HG03025 (cell line): Measurements from ENCODE around the gene LEP.

Experiments used
- ATAC-seq: cut with Tn5 transposase; IDR thresholded peaks from one replicate; pipeline ENCODE4 v1.9.1; 2021; ENCODE audit warnings: mild to moderate bottlenecking, moderate library complexity; ENCODE audit not compliant: unreplicated experiment, low FRiP score

LEP gene

DNA sequence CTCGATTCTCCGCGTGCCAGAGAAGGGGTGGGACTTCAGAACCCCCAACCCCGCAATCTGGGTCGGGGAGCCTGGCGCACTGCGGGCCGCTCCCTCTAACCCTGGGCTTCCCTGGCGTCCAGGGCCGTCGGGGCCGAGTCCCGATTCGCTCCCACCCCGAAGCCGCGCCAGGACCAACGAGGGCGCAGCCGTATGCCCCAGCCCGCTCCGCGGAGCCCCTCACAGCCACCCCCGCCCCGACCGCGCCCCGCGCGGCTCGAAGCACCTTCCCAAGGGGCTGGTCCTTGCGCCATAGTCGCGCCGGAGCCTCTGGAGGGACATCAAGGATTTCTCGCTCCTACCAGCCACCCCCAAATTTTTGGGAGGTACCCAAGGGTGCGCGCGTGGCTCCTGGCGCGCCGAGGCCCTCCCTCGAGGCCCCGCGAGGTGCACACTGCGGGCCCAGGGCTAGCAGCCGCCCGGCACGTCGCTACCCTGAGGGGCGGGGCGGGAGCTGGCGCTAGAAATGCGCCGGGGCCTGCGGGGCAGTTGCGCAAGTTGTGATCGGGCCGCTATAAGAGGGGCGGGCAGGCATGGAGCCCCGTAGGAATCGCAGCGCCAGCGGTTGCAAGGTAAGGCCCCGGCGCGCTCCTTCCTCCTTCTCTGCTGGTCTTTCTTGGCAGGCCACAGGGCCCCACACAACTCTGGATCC lies at the start of gene LEP:
Gene LEP, plus strand, starts transcription at position 583 of the 691 bp plus-strand sequence. CDS start 10,741 bp downstream, outside the sequence.
- ATAC-seq = no peak

DNA sequence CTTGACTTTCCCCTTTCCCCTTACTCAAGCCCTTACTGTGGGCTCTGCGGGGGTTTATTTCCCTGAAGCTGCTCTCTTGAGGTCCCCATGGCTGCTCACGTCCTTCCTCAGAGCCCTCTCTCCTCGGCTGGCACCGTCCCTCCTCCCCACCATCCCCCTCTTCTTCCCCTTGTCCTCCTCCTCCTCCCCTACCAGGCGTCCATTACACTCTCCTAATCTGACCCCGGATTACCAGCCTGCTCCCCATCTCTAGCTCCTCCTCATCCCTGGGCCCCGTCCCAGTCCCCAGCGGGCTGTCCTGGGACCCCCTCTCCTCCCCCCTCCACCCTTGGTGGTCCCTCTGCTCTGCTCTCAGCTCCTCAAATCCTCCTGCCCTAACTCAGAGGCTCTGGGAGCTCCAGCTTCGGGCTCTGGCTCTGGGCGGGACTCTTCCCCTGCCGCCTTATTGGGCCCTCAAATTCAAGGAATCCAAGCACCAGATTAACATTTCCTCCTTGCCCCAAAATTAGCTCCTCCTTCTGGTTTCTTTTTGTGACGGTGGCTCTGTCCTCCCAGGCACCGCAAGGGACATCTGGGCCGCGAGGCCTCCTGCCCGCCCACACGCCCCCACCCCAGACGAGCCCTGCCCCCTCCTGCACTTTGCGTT lies 48.5 kb upstream of the LEP start:
- ATAC-seq = no peak

DNA sequence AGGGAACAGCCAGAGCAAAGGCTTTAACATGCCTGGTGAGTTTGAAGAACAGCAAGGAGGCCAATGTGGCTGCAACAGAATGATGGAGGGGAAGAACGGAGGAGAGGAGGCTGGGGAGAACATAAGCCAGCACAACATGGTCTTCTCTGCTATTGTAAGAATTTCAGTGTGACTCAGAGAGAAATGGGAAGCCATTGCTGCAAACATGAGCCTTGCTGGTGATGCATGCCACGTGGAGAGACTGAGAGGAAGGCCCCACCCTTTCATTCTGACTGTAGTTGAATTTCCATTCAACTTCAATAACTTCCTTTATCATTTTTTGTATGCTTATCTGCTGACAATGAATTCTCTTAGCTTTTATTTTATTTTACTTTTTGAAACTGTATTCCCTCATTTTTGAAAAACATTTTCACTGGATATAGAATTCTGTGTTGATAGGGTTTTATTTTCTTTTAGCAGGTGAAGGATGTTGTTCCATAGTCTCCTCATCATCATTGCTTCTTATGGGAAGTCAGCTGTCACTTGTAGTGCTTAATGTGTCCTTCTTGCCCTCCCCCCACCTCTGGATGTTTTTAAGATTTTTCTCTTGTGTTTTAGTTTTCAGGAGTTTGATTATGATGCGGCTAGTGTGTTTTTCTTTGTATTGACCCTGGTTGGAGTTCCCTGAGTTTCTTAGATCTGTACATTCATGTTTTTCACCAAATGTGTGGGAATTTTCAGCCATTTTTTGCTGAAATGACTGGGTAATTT lies 46.4 kb upstream of the LEP start:
- no peak for ATAC-seq

DNA sequence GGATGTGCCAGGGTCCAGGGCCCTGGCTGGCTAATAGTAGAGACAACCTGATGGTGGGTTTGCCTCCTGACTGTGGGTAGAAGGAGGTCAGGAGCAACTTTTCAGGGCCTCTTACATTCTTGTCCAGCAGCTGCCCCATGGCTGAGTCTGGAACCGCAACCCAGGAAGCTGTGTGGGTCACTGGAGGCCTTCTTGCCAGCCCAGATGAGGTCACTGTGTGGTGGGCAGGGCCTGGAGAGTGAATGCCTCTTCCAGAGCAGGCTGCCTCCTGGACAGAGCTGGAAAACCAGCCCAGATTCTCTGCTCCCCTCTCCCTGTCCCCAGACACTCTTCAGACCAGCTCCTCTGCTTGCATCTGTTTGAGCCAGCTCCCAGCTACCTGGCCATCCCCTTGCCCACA lies 43.5 kb upstream of the LEP start:
- ATAC-seq = no peak

DNA sequence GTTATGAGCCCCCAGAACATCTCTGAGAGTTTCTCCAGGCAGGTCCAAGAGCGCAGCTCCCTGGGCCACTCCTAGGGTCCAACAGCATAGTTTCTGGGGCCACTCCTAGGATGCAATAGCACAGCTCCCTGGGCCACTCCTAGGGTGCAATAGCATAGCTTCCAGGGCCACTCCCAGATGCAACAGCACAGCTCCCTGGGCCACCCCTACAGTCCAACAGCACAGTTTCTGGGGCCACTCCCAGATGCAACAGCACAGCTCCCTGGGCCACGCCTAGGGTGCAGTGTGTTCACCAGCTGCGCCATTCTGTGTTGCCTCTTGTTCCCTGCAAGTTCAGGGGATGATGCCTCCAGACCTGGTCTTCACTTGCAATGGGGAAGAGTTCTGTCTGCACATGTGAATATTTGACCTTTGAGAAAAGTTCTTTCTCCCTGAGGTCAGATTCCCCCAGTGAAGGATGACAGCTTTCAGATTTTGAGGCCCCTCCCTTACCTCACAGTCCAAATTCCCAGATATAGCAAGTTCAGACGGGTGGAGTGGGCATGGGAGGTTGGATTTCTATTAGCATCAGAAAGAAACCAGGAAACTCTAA lies 43.0 kb upstream of the LEP start:
- no peak for ATAC-seq

DNA sequence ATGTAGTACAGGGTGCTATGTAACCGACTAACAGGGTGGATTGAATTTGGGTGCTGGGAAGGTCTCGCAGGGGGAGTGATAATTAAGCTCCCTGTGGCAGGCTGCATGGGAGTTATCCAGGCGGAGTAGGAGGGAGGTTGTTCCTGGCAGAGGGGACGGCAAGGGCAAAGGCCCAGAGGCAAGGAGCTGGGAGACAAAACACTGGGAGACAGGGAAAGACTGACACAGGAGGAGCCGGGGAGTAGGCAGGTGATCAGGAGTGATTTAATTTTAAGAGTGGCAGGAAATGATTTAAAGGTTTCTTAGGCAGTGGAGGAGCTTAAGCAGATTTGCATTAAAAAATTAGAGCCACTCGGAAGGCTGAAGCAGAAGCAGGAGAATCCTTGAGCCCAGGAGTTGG lies 40.7 kb upstream of the LEP start:
- ATAC-seq = no peak

DNA sequence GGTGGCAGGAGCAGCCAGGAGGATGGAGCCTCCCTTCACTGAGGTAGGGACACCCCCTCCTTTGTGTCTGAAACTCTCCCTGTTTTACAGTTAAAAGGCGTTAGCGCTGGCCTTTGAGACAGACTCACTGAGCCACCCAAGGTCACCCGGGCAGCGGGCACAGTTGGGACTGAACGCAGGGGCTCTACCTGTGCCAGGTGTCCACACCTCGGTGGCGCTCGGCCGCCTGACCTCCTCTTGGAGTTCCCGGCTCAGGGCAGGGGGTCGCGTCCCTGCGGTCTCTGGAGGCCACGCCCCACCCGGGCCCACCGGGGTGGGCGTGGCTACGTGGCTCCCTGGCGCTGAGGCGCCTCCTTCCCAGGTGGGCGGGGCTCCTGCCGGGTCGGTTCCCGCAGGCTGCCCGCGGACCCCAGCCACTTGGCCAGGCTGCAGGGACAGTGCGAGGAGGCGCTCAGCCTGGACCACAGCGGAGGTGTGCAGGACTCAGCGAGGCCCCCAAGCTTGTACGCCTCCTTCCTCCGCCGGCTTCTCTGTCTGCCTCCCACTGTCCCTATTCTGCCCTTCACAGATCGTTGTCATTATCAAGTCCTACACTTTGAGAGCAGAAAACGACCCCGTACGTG lies 39.9 kb upstream of the LEP start:
- no peak for ATAC-seq

DNA sequence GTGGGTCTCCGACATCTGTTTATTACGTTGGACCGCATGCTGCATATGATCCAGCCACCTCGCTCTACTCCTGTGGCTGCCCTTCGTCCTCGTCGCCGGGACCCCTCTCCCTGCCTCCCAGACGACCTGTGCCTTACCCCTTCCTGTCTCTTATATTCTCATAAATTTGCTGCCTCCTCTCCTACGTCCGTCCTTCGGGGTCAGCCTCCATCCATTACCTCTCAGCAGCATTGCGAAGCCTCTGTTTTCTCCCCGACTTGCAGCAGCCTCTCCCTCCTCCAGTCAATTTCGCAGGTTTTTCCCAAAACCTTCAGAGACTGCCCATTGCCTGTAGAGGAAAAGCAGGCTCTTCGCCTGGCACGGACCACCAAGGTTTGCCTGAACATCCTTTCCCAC lies 39.4 kb upstream of the LEP start:
- ATAC-seq = no peak

DNA sequence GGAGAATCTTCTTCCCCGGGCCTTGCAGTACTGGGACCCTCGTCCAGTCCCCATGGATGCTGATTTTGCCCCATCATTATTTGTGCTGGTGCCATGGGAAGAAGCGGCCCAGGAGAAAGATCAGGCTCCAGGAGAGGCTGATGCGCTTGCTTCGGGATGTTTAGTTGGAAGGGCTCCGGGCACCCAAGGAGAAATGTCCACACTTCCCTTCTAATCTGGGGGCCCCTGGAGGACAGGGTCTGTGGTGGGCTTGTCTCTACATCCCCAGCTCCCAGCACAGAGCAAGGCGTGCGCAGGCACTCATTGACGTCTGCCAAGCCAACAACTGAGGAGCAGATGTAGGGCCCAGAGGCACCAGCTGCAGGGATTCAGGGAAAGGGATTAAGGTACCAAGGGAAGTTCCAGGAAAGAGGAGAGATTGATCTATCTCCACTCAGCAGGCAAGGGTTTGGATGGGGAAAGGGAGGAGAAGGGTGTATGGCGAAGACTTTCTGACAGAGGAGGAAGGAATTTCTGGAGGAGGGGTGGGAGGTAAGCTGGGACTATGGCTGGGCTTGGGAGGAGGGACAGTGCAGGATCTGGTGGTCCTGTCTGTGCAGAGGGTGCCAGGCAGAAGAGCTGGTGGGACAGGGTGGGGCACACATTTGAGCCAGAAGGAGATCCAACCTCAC lies 38.7 kb upstream of the LEP start:
- no peak for ATAC-seq

DNA sequence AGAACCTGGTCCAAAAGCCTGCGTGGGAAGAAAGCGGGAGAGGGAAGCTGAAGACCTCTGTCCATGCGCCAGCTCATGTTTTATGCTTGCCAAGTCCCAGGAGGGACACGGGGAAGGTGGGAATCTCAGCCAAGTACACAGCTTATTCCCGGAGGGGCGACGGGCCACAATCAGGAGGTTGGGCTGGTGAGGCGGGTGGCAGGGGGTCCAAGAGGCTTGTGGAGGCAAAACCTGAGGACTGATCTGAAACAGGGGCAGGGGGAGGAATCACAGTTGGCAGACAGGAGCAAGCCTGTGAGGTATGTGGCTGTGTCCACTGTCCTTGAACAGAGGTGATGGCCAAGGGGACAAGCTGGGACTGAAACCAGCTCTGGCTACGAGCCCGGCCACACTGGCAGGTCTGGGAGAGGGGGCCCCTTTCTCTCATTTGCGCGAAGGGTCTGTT lies 38.0 kb upstream of the LEP start:
- no peak for ATAC-seq

DNA sequence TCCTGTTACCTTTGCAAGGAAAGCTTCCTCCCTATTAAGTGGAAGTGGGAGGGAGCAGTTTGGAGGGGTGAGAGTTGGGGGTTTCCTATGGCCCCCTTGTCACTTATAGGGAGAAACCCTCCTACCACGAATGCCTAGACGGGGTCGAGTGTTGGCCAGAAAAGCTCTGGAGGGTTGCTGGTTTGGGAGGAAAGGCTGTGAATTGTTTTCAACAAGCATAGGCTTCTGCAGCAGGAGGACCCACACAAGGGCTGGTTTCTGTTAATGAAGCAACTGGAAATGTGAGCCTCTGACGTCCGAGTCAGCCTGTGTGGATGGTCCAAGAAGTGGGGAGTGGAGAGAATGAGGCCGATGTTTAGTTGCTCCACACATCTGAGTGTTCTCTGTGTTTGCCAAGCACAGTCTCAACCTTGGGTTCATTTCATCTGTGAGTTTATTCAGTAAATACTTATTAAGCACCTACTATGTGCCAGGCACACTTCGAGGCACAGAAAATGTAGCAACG lies 37.3 kb upstream of the LEP start:
- ATAC-seq = no peak

DNA sequence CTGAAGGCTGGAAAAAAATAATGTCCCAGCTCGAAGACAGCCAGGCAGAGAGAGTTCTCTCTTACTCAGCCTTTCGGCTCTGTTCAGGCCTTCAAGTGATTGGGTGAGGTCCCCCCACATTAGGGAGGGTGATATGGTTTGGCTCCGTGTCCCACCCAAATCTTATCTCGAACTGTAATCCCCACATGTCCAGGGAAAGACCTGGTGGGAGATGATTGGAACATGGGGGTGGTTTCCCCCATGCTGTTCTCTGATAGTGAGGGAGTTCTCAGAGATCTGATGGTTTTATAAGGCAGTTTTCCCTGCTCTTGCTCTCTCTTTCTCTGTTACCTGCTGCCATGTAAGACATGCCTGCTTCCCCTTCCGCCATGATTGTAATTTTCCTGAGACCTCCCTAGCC lies 36.6 kb upstream of the LEP start:
- ATAC-seq = no peak

DNA sequence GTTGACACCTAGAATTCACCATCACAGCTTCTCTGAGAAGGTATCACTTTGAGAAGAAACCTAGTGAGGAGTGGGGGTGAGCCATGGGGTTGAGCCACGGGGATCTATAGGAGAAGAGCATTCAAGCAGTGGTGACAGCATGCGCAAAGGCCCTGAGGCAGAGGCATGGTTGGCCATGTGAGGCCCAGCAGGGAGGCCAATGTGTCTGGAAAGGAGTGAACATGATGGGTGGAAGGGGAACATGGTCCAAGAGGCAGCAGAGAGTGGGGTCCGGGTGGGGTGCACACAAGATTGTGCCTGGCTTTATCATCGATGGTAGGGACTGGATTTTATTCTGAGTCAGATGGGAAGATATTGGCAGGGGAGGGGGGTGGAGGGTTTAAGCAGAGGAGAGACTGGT lies 36.0 kb upstream of the LEP start:
- no peak for ATAC-seq

DNA sequence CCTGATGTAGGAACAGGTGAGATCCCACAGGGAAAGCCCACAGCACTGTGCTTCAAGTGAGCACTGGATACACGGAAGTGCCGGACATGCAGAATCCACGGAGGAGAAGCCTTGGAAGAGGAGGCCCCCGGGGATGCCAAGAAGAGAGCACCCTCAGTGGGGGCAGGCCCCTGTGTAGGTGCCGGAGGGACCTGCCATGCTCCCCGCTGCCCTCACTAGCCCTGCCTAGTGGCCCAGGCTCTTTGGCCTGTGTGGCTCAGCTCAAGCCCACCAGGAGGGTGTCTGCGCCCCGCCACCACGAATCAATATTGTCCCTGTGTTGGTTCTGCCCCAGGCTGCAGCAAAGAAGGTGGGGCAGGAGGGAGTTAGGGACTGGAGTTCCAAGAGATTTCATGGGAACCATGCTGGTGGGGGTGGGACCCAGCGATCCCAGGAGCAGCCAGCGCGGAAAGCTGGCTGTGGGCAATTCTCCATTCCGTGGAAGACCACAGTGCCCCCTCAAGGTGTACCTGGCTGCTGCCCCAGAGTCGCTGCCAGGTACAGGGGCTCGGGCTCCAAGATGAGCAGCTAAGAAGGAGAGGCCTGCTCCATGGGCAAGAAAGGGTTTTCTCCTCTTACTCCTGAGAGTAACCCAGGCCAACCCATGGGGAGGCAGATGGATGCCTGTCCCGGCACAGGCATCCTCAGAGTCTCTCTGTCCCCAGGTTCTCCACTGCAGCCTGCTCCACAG lies 34.9 kb upstream of the LEP start:
- ATAC-seq = no peak

DNA sequence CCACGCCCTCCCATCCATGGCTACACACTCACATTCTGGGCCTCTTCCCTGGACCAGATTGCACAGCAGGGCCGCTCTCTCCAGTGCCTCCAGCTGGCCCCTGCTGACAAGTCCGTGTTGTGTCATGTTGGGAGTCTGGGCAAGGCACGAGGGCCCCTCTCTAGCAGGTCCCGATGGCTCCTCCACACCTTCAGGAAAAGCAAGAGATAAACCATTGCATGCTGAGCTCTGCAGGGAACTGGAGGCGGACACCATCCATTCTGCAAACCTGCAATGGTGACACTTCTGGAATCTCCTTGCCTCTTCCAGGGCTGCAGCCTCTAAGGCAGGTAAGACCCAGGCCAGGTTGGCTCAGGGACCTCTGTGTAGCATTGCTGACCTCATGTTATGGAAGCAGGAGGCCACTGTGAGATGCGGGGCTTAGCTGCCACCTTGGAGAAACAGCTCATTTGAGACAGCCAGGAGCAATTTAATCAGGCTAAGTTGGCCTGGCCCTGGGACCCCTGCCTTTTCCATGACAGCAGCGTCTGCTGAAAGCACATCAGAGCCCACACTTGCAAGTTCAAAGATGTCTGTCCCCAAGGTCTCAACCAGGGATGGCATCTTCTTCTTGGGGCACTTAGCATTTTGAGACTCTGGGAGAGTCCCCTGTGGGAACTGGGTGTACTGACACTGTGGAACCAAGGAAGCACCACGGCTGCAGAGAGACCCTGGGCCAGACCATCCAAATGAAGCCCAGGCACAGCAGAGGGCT lies 34.2 kb upstream of the LEP start:
- no peak for ATAC-seq

DNA sequence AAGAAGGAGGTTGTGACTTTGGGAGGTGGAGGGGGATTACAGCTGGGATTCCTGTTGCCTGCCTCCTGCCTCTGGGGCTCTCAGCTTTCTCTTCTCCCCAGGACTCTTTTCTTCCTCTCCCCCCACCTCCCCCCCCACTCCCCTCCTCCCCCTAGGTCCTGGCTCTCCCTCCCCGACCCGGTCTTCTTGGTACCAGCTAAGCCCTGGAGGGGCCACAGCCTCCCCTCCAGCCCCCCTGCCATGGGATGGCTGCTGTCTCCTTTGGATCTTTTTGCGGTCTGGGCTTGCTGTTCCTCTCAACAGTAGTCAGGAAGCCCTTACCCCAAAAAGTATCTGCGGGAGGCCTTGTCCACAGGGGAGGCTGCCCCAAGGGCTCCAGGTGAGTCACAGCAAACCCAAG lies 33.5 kb upstream of the LEP start:
- ATAC-seq = no peak

DNA sequence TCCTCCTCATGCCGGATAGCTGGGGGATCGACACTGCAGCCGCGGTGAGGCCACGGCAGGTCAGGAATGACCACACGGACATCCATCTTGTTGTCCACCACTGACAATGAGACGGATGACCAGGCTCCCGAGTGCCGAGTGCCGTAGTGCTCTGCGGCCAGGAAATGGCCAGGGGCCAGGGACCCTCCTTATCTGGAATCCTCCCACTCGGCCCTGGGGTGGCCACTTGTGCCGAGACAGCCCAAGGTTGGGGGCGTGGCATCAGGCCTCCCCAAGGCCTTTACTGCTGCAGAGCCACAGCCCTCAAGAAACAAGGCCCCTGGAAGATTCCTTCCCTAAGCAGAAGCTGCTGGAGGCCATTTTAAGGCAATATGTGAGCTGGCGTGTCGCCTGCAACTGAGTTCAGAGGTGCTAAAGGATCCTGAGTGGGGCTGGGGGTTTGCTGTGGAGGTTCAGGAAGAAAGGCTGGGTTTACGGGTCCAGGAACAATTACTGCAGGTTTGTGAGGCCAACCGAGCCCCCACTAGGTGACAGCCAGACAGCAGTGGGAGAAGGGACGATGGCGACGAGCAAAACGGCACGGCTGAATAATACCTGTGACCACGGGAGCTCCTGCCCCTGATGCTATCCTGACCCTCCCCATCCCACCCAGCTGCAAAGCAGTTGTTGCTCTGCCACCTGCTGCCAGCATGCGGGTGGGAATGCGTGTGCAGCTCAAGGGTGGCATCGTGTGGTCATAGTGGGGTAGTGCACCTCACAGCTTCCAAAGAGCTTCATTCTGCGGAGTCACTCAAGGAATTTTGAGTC lies 31.6 kb upstream of the LEP start:
- ATAC-seq = no peak

DNA sequence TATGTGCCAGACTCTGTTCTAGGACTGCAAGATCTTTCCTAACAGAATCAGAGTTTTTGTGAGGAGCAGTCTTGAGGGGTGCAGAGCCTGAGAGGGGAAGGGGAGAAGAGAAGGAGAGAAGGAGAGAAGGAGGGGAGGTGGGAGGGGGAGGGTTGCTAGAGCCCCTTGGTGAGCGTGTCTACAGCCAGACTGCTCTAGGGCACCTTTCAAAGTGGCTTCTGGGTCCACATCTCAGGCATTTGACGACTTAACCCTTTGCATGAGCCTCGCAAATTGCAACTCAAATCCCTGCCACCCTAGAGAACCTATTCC lies 31.1 kb upstream of the LEP start:
- no peak for ATAC-seq
